K562 (cell line): Measurements from ENCODE around the gene THBS2. TPM values are rescaled to one million over a fixed set of nuclear protein-coding genes. Genes with fewer than 3 reads are reported as not detected.

Experiments
- ATAC-seq: fragments of 200-7000 bp; cut with Tn5 transposase; 3 replicates; pipeline ENCODE4 v1.9.1; 2020; ENCODE audit warnings: moderate library complexity
- BruUV-seq: library from RNA; stranded (reverse); fragments of 400-500 nt; replicated peaks from 2 replicates; lab custom pipeline; 2021; lab: Mats Ljungman, UMichigan
- CTCF ChIA-PET: fragments of 300-600 bp; formaldehyde crosslinking; extraction: SDS; loops from one replicate; lab custom pipeline; 2021; ENCODE audit warnings: low intra/inter-chr PET ratio; lab: Yijun Ruan, JAX
- POLR2A ChIA-PET: fragments of 300-600, 350-650 bp; sonication (Branson Sonifier 250); formaldehyde crosslinking; extraction: SDS; loops from one replicate; lab custom pipeline; 2021; ENCODE audit warnings: antibody characterized with exemption, inconsistent platforms; lab: Yijun Ruan, JAX
- DNase-seq, 4 experiments: peaks; one replicate each; pipeline versions ENCODE4 v3.0.0 to v3.0.0-alpha.2; 2011 to 2018; ENCODE audit warnings: low spot score in 3 of 4, mixed read lengths in 3 of 4; ENCODE audit errors: extremely low read depth in 1 of 4
- FAIRE-seq: peaks from 2 replicates; lab custom pipeline; 2011; peaks lifted over from hg19 to GRCh38; lab: Jason Lieb, UNC
- H2AFZ ChIP-seq: 2 replicates; pipeline ENCODE4 v1.6.0; 2011; ENCODE audit warnings: low read depth, low read length, control low read depth, inconsistent platforms
- H3K27ac ChIP-seq: fragments of 200-600 bp; 3 replicates; pipeline ENCODE4 v1.8.0; 2011; ENCODE audit warnings: low read depth, mild to moderate bottlenecking, control low read depth, inconsistent platforms, low read length, moderate library complexity, mixed read lengths; ENCODE audit errors: extremely low read depth
- H3K27me3 ChIP-seq, 2 experiments: fragments of 300-600 bp in 1 of 2; 2 replicates in 1 of 2; 3 replicates in 1 of 2; pipeline versions ENCODE4 v1.6.0 to v1.8.0; 2011; ENCODE audit warnings: inconsistent platforms in 2 of 2, low read length in 2 of 2, mild to moderate bottlenecking in 1 of 2, mixed read lengths in 1 of 2, moderate library complexity in 1 of 2; ENCODE audit not compliant: control insufficient read depth in 2 of 2, insufficient read depth in 2 of 2
- H3K36me3 ChIP-seq: fragments of 300-600 bp; 3 replicates; pipeline ENCODE4 v1.8.0; 2011; ENCODE audit warnings: mild to moderate bottlenecking, low read length, inconsistent platforms; ENCODE audit not compliant: control insufficient read depth, insufficient read depth
- H3K4me1 ChIP-seq, 2 experiments: fragments of 200-600 bp in 1 of 2; replicated peaks in 1 of 2; 2 replicates in 1 of 2; 3 replicates in 1 of 2; pipeline versions ENCODE4 v1.5.1 to v1.8.0; 2011; ENCODE audit warnings: inconsistent platforms in 2 of 2, low read length in 2 of 2, mild to moderate bottlenecking in 1 of 2, mixed read lengths in 1 of 2, moderate library complexity in 1 of 2; ENCODE audit not compliant: control insufficient read depth in 2 of 2, insufficient read depth in 2 of 2
- H3K4me2 ChIP-seq: 2 replicates; pipeline ENCODE4 v1.6.1; 2011; ENCODE audit warnings: low read length, control low read depth, inconsistent platforms, mixed read lengths; ENCODE audit not compliant: insufficient read depth
- H3K4me3 ChIP-seq: fragments of 200-600 bp; sonication (generic), shearing (Covaris generic); 2 replicates; pipeline ENCODE4 v1.5.1; 2016; ENCODE audit warnings: control low read depth, inconsistent platforms
- H3K79me2 ChIP-seq: fragments of 200-600 bp; 3 replicates; pipeline ENCODE4 v1.8.0; 2011; ENCODE audit warnings: low read length, inconsistent platforms; ENCODE audit not compliant: control insufficient read depth, insufficient read depth
- H3K9ac ChIP-seq, 2 experiments: 2 replicates each; pipeline versions ENCODE4 v1.6.0 to v1.6.1; 2011; ENCODE audit warnings: low read depth in 2 of 2, low read length in 2 of 2, control low read depth in 1 of 2, inconsistent platforms in 1 of 2, mild to moderate bottlenecking in 1 of 2, mixed read lengths in 1 of 2; ENCODE audit not compliant: insufficient read depth in 1 of 2
- H3K9me1 ChIP-seq: one replicate; pipeline ENCODE4 v1.6.0; 2011; ENCODE audit warnings: inconsistent platforms, mild to moderate bottlenecking, low read length, moderate library complexity; ENCODE audit not compliant: control insufficient read depth, insufficient read depth
- H3K9me3 ChIP-seq: replicated peaks from 2 replicates; pipeline ENCODE4 v1.5.1; 2011; ENCODE audit warnings: low read depth, low read length, inconsistent platforms; ENCODE audit not compliant: control insufficient read depth, insufficient read depth
- H4K20me1 ChIP-seq: replicated peaks from 2 replicates; pipeline ENCODE4 v1.6.1; 2011; ENCODE audit warnings: low read length, inconsistent platforms, mixed read lengths; ENCODE audit not compliant: control insufficient read depth, insufficient read depth
- ARID1B ChIP-seq: fragments of 450-650 bp; IDR thresholded peaks from 2 replicates; pipeline ENCODE4 v1.6.1; 2016; ENCODE audit warnings: antibody characterized with exemption, mild to moderate bottlenecking, inconsistent platforms
- BACH1 ChIP-seq: fragments of 200-800 bp; sonication (Bioruptor generic); IDR thresholded peaks from 2 replicates; pipeline ENCODE4 v1.6.1; 2016; ENCODE audit warnings: missing genetic modification characterization, missing compliant biosample characterization
- COPS2 ChIP-seq: fragments of 450-650 bp; conservative IDR thresholded peaks from 2 replicates; pipeline ENCODE4 v1.6.1; 2016; ENCODE audit warnings: mild to moderate bottlenecking, moderate library complexity
- E2F3 ChIP-seq: fragments of 250-450 bp; sonication (Bioruptor Pico); IDR thresholded peaks from 2 replicates; pipeline ENCODE4 v1.4.0; 2020; ENCODE audit warnings: mild to moderate bottlenecking
- ETS1 ChIP-seq: conservative IDR thresholded peaks from 2 replicates; pipeline ENCODE4 v1.6.1; 2011; ENCODE audit warnings: low read depth, mild to moderate bottlenecking, low read length; ENCODE audit not compliant: control insufficient read depth
- EZH2 ChIP-seq: IDR thresholded peaks from 2 replicates; pipeline ENCODE4 v1.6.1; 2012; ENCODE audit warnings: low read depth, mild to moderate bottlenecking, inconsistent platforms, low read length, borderline replicate concordance
- NR3C1 ChIP-seq: sonication (generic); formaldehyde crosslinking; IDR thresholded peaks from 2 replicates; pipeline ENCODE4 v1.8.1; 2022; ENCODE audit warnings: missing genetic modification reagents
- RBFOX2 ChIP-seq: fragments of 200-400 bp; formaldehyde crosslinking; IDR thresholded peaks from 2 replicates; pipeline ENCODE4 v1.6.1; 2017; ENCODE audit warnings: low read depth, mild to moderate bottlenecking, low read length, moderate library complexity
- RBM39 ChIP-seq: fragments of 200-400 bp; formaldehyde crosslinking; optimal IDR thresholded peaks from 2 replicates; pipeline ENCODE3; 2018; ENCODE audit warnings: low read depth, low read length
- TSHZ1 ChIP-seq: fragments of 250-450 bp; sonication (Bioruptor Pico); IDR thresholded peaks from 2 replicates; pipeline ENCODE4 v1.4.0; 2020; ENCODE audit warnings: mild to moderate bottlenecking, moderate library complexity
- ZFP30 ChIP-seq: fragments of 250-450 bp; sonication (Bioruptor Pico); IDR thresholded peaks from 2 replicates; pipeline ENCODE4 v1.8.0; 2022; ENCODE audit warnings: moderate library complexity, mild to moderate bottlenecking, inconsistent platforms, borderline replicate concordance
- ZNF561 ChIP-seq: fragments of 450-650 bp; formaldehyde crosslinking; conservative IDR thresholded peaks from 2 replicates; pipeline ENCODE4 v1.4.0; 2020; ENCODE audit warnings: mild to moderate bottlenecking, moderate library complexity
- WGBS: fragments of 100-300 bp; shearing (Covaris generic); methylation state at CpG from one replicate; pipeline ENCODE4 v1.1.6; 2016; ENCODE audit warnings: low coverage, mixed read lengths; ENCODE audit not compliant: insufficient coverage; ENCODE audit errors: missing lambda C conversion rate; 5-methylcytosine and 5-hydroxymethylcytosine counted together
- in situ Hi-C: fragments of 300-500 bp; cut with MboI; formaldehyde crosslinking; loops from 4 replicates; pipeline ENCODE4 v1.15.0; 2018; ENCODE audit warnings: inconsistent platforms, mixed read lengths
- intact Hi-C: fragments of 100-400 bp; cut with micrococcal nuclease; formaldehyde crosslinking; loops from 2 replicates; pipeline ENCODE4 v1.14.2; 2022
- polyA plus RNA-seq, 8 experiments: library from polyadenylated mRNA; depleted of rRNA in 4 of 8; stranded (reverse) in 5 of 8; unstranded in 3 of 8; fragments of >200 nt; fragmentation: Nextera tagmentation in 2 of 8; fragmentation: Illumina TruSeq in 1 of 8; extraction: Ambion mirVana in 2 of 8; extraction: Trizol in 1 of 8; gene quantifications; 2 replicates each; pipeline versions ENCODE4 v1.2.1 to v1.2.3, GENCODE V29; 2011 to 2014; ENCODE audit warnings: inconsistent platforms in 1 of 8, missing spikeins in 1 of 8
- total RNA-seq, 7 experiments: library from RNA; depleted of rRNA in 6 of 7; stranded (reverse); fragments of >200 nt in 6 of 7; fragmentation: Illumina TruSeq in 2 of 7; extraction: Trizol in 2 of 7; gene quantifications; 2 replicates each; pipeline versions ENCODE4 v1.2.1 to v1.2.3, GENCODE V29; 2011 to 2021; ENCODE audit warnings: low replicate concordance in 1 of 7

THBS2 gene
- total and polyA plus RNA-seq, 9 of the 15 experiments (the other 6 are each of a cell fraction or from before 2014, with no cell fraction given), result 0.03 to 0.11 (median 0.03) TPM; not detected in 6

DNA sequence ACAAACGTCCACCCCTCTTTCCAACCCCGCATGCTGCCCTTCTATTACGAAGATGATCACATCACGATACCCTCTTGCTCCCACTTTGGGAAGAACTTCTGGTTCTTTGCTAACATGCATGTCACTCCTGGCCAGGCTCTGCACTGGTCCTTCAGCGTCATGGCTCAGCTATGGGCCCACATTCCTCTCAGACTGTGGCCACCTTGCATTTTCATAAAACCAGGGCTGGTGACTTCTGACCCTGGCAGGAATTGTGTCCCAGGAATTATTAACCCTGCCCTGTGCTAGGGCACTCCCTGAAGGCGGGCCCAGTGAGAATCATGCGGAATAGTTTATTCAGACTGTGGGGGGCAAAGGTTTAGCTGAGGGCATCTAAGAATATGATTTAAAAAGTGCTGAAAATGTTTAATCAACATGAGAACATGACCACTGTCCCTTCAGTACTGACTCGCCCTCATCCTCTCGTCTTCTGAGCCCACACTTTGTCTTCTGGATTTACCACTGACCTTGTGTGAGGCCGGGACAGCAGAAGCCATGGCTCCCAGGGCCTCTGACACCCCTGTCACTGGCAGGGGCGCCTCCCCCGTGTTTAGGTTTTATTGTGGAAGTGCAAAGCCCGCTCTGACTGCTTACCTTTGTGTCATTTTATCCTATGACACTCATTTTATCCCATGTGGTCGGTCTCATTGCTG is 38.1 kb upstream of the THBS2 start:
- Histone ChIP-seq H3K9ac (no peak overlapping the region), H3K27ac (no peak overlapping the region), H3K36me3 (no peaks in the 10 kb centered on the region), H3K4me3 (no peak overlapping the region), H3K4me1 (no peaks in the 10 kb centered on the region), H2AFZ (no peak overlapping the region), H3K4me2 (no peak overlapping the region), H3K9me1 (no peaks in the 10 kb centered on the region), H4K20me1 (no peaks in the 10 kb centered on the region), H3K27me3 (peaks cover 16 to 45% of the 10 kb centered on the region in 2 experiments; a peak in 4 of 5 replicates), H3K9me3 (no peaks in the 10 kb centered on the region), H3K79me2 (no peaks in the 10 kb centered on the region)
- ChIA-PET POLR2A (no interaction called here), CTCF (no interaction called here)
- FAIRE-seq (no peak), DNase-seq (no peak), ATAC-seq (no peak)
- 2% methylated on average over 14 of the region's 14 CpGs for WGBS
- BruUV-seq, result no TSS peak
- in situ Hi-C loops, result no loop called here
- intact Hi-C loops, result no loop called here
- TF ChIP-seq ARID1B (no peak), TSHZ1 (CRISPR knock-in tag) (no peak), RBFOX2 (no peak), RBM39 (no peak), COPS2 (no peak), ZNF561 (CRISPR knock-in tag) (no peak), ETS1 (no peak), NR3C1 (CRISPR knock-in tag) (no peak), BACH1 (tag) (no peak), E2F3 (CRISPR knock-in tag) (no peak), ZFP30 (CRISPR knock-in tag) (no peak), EZH2 (no peak)
